ENCODE data around the gene ADCYAP1R1.

Gene ADCYAP1R1

DNA sequence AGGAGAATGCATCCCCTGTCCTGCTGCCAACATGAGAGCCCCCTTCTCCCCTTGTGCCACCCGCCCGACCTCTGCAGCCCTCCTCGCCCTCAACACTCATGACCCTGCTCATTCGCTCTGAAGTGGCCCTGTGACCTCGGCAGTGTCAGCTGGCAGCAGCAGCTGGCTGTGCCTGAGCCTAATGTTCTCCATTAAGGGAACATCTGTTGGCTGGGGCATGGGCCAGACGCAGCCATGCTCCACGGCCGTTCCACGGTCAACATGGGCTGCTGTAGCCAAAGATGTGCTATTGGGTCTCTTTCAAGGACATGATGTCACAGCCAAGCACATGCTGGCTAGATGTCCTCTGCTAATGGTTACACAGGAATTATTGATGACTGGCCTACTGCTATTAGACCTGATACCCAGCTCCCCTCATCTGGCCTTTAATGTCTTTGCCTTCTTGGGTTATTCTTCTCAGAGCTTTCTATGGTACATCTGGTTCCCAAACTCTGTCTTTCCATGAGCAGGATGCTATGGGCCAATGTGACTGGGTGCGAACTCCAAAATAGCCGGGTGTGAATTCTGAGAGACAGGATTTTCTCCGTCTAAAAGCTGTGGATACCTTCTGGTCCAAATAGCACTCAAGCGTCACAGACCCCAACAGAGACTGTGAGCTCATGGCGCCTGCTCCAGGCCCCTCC lies 22.4 kb downstream of the ADCYAP1R1 start:
- no peak overlapping the region for H3K4me3 ChIP-seq (ENCODE audit: low read depth, low read length)
- no peak for DNase-seq (ENCODE audit: low read depth, low spot score)
- CTCF ChIA-PET: no interaction called here
- TF ChIP-seq, protein P1, sequence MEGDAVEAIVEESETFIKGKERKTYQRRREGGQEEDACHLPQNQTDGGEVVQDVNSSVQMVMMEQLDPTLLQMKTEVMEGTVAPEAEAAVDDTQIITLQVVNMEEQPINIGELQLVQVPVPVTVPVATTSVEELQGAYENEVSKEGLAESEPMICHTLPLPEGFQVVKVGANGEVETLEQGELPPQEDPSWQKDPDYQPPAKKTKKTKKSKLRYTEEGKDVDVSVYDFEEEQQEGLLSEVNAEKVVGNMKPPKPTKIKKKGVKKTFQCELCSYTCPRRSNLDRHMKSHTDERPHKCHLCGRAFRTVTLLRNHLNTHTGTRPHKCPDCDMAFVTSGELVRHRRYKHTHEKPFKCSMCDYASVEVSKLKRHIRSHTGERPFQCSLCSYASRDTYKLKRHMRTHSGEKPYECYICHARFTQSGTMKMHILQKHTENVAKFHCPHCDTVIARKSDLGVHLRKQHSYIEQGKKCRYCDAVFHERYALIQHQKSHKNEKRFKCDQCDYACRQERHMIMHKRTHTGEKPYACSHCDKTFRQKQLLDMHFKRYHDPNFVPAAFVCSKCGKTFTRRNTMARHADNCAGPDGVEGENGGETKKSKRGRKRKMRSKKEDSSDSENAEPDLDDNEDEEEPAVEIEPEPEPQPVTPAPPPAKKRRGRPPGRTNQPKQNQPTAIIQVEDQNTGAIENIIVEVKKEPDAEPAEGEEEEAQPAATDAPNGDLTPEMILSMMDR (IDR thresholded peaks at IDR 0.05; ENCODE audit: insufficient read depth, low read length, missing control alignments): no peak
- POLR2A ChIA-PET: no interaction called here

DNA sequence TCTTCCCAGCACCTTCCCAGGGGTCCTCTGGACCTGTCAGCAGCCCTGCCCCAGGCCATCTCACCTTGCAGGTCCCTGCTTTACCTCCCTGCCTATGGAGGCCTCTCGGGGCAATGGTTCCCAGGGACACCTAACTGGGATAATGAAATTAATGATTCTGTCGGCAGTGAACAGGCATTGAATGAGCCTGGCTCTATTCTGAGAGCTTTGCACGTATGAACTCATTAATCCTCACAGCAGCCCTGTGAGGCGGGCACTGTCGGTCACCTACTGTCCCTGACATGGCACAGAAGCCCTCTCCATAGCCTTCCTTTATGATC lies 22.9 kb downstream of the ADCYAP1R1 start:
- POLR2A ChIA-PET: no interaction called here
- no peak for DNase-seq (ENCODE audit: low read depth, low spot score)
- CTCF ChIA-PET: no interaction called here
- TF ChIP-seq, protein P1 (IDR thresholded peaks at IDR 0.05; ENCODE audit: insufficient read depth, low read length, missing control alignments): no peak
- no peak overlapping the region for H3K4me3 ChIP-seq (ENCODE audit: low read depth, low read length)

DNA sequence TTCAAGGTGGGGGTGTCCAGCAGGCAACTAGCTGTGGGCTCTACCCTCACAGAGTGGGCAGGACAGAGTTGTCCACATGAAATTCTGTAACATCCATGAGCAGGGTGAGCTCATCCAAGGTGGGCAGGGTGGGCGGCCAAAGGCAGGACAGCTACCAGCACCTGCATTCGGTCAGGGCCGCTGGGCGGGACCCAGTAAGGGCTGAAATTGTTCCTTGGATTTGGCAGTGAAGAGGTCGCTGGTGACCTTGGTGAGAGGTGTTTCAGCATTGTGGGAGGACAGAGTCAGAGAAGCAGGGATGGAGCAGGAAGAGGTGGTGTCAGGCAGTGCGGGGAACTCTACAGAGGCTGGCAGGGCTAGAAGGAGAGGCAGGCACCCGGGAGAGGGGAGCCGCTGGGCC lies 23.9 kb downstream of the ADCYAP1R1 start:
- TF ChIP-seq, protein P1 (IDR thresholded peaks at IDR 0.05; ENCODE audit: insufficient read depth, low read length, missing control alignments): no peak
- ChIA-PET CTCF (no interaction called here), POLR2A (no interaction called here)
- DNase-seq (ENCODE audit: low read depth, low spot score): no peak
- no peak overlapping the region for H3K4me3 ChIP-seq (ENCODE audit: low read depth, low read length)

DNA sequence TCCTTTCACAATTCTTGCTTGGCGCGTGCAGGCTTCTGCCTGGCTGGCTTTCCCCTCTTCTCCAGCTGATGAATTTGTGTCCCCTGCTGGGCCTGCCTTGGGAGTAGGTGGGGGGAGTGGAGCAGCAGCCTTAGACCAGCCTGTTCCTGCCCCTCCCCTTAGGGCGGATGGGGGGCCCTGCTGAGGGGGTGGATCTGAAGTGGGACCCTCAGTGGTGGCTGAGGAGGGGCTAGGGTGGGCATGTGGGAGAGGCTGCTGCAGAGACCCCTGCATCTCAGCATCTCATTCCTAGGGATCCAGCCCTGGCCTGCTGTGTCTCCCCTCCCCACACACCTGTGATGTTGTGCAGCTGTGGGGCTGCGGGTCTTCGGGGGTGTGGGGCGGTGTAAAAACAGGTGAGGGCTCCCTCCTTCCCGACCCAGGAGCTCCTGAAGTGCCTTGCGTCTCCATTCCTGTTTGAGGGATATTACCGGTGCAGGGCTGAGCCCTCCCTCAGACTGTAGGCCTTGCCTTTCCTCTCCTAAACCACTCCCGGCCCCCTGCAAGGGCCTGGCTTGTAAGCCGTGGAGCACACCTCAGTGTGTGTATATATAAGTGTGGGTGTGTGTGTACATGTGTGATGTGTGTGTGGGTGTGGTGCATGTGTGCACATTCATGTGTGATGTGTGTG lies 24.7 kb downstream of the ADCYAP1R1 start:
- CTCF ChIA-PET: no interaction called here
- no peak overlapping the region for H3K4me3 ChIP-seq (ENCODE audit: low read depth, low read length)
- no peak for DNase-seq (ENCODE audit: low read depth, low spot score)
- POLR2A ChIA-PET: no interaction called here
- TF ChIP-seq, protein P1 (IDR thresholded peaks at IDR 0.05; ENCODE audit: insufficient read depth, low read length, missing control alignments): no peak

DNA sequence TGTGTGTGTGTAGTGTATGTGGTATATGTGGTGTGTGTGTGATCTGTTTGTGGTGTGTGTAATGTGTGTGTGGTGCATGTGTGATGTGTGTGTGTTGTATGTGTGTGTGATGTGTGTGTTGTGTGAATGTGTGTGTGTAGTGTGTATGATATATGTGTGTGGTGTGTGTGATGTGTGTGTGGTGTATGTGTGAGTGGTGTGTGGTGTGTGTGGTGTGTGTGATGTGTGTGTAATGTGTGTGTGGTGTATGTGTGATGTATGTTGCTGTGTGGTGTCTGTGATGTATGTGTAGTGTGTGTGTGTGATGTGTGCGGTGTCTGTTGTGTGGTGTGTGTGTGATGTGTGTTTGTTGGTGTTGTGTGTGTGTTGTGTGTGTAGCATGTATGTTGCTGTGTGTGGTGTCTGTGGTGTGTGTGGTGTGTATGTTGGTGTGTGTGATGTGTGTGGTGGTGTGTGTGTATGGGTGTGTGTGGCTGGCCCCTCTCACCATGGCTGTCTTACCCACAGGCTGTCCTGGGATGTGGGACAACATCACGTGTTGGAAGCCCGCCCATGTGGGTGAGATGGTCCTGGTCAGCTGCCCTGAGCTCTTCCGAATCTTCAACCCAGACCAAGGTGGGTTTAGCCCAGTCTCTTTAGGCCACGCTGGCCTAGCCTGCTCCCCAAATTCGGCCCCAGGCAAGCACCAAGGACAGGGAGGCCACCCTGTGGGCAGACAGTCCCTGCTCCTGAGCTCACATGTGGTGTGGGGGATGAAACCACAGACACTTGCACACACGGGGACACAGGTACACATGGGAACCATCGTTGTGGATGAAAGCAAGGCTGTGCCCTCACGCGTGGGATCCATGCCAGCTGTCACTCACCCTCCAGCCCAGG lies 25.6 kb downstream of the ADCYAP1R1 start:
- no peak for DNase-seq (ENCODE audit: low read depth, low spot score)
- ChIA-PET CTCF (no interaction called here), POLR2A (no interaction called here)
- H3K4me3 ChIP-seq (ENCODE audit: low read depth, low read length): no peak overlapping the region
- TF ChIP-seq, protein P1 (IDR thresholded peaks at IDR 0.05; ENCODE audit: insufficient read depth, low read length, missing control alignments): no peak

DNA sequence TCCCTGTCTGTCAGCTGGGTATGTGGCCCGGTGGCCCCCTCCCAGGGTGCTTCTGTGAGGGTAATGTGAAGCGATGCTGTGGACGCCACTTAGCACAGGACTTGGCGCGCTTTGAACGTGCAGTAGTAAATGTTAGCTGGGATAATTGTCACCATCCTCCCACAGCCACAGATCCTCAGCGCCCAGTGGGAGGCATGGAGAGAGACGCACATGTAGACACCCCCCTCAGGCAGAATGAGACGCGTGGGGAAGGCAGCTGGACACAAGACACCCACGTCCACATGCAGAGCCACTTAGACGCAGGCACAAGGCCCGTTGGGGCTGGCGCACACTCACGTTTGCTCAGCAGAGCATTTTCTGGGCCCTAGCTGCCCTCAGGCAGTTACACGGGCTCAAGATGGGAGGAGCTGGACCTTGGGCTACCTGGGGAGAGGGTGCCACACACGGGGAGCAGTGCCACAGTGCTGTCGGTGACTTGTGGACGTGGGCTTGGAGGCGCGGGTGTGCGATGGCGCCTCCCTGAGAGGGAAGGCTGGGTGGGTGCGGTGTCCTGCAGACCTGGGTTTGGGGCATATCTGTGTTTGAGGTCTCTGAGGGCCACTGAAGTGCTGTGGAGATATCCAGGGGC lies 26.4 kb downstream of the ADCYAP1R1 start:
- POLR2A ChIA-PET: no interaction called here
- DNase-seq (ENCODE audit: low read depth, low spot score): no peak
- CTCF ChIA-PET: no interaction called here
- no peak overlapping the region for H3K4me3 ChIP-seq (ENCODE audit: low read depth, low read length)
- TF ChIP-seq, protein P1 (IDR thresholded peaks at IDR 0.05; ENCODE audit: insufficient read depth, low read length, missing control alignments): no peak
